Measurements from ENCODE around the gene RPTOR.

Gene RPTOR

DNA sequence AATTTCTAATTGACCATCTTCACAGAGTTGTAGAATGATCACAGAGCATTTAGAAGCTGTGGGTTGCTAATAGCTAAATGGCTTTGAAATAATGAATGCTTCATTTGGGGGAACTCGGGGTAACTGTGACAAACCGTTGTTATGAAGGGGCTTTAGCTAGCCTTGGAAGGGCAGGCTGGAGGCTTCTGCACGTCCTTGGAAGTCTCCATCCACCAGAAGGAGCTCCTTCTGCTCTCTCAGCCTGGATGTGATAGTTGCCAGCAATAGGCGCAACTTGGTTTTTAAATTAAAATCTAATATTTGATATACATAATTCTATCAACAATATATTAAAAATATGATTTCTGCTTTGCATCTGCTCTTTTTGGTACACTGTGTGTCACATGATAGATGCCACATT lies 200.5 kb downstream of the RPTOR start:
- no peak for ATAC-seq
- TF ChIP-seq, protein P1, sequence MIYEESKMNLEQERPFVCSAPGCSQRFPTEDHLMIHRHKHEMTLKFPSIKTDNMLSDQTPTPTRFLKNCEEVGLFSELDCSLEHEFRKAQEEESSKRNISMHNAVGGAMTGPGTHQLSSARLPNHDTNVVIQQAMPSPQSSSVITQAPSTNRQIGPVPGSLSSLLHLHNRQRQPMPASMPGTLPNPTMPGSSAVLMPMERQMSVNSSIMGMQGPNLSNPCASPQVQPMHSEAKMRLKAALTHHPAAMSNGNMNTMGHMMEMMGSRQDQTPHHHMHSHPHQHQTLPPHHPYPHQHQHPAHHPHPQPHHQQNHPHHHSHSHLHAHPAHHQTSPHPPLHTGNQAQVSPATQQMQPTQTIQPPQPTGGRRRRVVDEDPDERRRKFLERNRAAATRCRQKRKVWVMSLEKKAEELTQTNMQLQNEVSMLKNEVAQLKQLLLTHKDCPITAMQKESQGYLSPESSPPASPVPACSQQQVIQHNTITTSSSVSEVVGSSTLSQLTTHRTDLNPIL (CRISPR knock-in tag; IDR thresholded peaks at IDR 0.05; ENCODE audit: low read depth), result no peak
- TF ChIP-seq SNAI2 (CRISPR knock-in tag; IDR thresholded peaks at IDR 0.05) (no peak), GLIS3 (CRISPR knock-in tag; IDR thresholded peaks at IDR 0.05) (no peak), ZFP3 (CRISPR knock-in tag; IDR thresholded peaks at IDR 0.05) (no peak), ZC3H10 (CRISPR knock-in tag; IDR thresholded peaks at IDR 0.05) (no peak), TCF4 (CRISPR knock-in tag; IDR thresholded peaks at IDR 0.05; ENCODE audit: borderline replicate concordance) (no peak), BACH2 (CRISPR knock-in tag; IDR thresholded peaks at IDR 0.05; ENCODE audit: borderline replicate concordance) (no peak), ZNF70 (CRISPR knock-in tag; IDR thresholded peaks at IDR 0.05) (no peak), ZNF565 (CRISPR knock-in tag; conservative IDR thresholded peaks at IDR 0.05; ENCODE audit: low read depth) (no peak), TOX (CRISPR knock-in tag; IDR thresholded peaks at IDR 0.05; ENCODE audit: borderline replicate concordance) (no peak), PPARA (CRISPR knock-in tag; IDR thresholded peaks at IDR 0.05; ENCODE audit: borderline replicate concordance) (no peak), ZNF8 (CRISPR knock-in tag; IDR thresholded peaks at IDR 0.05) (no peak), ISL1 (CRISPR knock-in tag; IDR thresholded peaks at IDR 0.05) (no peak), CSDC2 (CRISPR knock-in tag; IDR thresholded peaks at IDR 0.05) (no peak)
- TF ChIP-seq, protein P2, sequence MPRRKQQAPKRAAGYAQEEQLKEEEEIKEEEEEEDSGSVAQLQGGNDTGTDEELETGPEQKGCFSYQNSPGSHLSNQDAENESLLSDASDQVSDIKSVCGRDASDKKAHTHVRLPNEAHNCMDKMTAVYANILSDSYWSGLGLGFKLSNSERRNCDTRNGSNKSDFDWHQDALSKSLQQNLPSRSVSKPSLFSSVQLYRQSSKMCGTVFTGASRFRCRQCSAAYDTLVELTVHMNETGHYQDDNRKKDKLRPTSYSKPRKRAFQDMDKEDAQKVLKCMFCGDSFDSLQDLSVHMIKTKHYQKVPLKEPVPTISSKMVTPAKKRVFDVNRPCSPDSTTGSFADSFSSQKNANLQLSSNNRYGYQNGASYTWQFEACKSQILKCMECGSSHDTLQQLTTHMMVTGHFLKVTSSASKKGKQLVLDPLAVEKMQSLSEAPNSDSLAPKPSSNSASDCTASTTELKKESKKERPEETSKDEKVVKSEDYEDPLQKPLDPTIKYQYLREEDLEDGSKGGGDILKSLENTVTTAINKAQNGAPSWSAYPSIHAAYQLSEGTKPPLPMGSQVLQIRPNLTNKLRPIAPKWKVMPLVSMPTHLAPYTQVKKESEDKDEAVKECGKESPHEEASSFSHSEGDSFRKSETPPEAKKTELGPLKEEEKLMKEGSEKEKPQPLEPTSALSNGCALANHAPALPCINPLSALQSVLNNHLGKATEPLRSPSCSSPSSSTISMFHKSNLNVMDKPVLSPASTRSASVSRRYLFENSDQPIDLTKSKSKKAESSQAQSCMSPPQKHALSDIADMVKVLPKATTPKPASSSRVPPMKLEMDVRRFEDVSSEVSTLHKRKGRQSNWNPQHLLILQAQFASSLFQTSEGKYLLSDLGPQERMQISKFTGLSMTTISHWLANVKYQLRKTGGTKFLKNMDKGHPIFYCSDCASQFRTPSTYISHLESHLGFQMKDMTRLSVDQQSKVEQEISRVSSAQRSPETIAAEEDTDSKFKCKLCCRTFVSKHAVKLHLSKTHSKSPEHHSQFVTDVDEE (CRISPR knock-in tag; IDR thresholded peaks at IDR 0.05), result no peak
- TF ChIP-seq, protein P3, sequence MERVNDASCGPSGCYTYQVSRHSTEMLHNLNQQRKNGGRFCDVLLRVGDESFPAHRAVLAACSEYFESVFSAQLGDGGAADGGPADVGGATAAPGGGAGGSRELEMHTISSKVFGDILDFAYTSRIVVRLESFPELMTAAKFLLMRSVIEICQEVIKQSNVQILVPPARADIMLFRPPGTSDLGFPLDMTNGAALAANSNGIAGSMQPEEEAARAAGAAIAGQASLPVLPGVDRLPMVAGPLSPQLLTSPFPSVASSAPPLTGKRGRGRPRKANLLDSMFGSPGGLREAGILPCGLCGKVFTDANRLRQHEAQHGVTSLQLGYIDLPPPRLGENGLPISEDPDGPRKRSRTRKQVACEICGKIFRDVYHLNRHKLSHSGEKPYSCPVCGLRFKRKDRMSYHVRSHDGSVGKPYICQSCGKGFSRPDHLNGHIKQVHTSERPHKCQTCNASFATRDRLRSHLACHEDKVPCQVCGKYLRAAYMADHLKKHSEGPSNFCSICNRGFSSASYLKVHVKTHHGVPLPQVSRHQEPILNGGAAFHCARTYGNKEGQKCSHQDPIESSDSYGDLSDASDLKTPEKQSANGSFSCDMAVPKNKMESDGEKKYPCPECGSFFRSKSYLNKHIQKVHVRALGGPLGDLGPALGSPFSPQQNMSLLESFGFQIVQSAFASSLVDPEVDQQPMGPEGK (CRISPR knock-in tag; IDR thresholded peaks at IDR 0.05; ENCODE audit: borderline replicate concordance), result no peak
- TF ChIP-seq, protein P4, sequence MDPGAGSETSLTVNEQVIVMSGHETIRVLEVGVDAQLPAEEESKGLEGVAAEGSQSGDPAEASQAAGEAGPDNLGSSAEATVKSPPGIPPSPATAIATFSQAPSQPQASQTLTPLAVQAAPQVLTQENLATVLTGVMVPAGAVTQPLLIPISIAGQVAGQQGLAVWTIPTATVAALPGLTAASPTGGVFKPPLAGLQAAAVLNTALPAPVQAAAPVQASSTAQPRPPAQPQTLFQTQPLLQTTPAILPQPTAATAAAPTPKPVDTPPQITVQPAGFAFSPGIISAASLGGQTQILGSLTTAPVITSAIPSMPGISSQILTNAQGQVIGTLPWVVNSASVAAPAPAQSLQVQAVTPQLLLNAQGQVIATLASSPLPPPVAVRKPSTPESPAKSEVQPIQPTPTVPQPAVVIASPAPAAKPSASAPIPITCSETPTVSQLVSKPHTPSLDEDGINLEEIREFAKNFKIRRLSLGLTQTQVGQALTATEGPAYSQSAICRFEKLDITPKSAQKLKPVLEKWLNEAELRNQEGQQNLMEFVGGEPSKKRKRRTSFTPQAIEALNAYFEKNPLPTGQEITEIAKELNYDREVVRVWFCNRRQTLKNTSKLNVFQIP (CRISPR knock-in tag; IDR thresholded peaks at IDR 0.05; ENCODE audit: borderline replicate concordance, low read depth), result no peak
- TF ChIP-seq, protein P5, sequence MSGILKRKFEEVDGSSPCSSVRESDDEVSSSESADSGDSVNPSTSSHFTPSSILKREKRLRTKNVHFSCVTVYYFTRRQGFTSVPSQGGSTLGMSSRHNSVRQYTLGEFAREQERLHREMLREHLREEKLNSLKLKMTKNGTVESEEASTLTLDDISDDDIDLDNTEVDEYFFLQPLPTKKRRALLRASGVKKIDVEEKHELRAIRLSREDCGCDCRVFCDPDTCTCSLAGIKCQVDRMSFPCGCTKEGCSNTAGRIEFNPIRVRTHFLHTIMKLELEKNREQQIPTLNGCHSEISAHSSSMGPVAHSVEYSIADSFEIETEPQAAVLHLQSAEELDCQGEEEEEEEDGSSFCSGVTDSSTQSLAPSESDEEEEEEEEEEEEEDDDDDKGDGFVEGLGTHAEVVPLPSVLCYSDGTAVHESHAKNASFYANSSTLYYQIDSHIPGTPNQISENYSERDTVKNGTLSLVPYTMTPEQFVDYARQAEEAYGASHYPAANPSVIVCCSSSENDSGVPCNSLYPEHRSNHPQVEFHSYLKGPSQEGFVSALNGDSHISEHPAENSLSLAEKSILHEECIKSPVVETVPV (CRISPR knock-in tag; IDR thresholded peaks at IDR 0.05), result no peak

DNA sequence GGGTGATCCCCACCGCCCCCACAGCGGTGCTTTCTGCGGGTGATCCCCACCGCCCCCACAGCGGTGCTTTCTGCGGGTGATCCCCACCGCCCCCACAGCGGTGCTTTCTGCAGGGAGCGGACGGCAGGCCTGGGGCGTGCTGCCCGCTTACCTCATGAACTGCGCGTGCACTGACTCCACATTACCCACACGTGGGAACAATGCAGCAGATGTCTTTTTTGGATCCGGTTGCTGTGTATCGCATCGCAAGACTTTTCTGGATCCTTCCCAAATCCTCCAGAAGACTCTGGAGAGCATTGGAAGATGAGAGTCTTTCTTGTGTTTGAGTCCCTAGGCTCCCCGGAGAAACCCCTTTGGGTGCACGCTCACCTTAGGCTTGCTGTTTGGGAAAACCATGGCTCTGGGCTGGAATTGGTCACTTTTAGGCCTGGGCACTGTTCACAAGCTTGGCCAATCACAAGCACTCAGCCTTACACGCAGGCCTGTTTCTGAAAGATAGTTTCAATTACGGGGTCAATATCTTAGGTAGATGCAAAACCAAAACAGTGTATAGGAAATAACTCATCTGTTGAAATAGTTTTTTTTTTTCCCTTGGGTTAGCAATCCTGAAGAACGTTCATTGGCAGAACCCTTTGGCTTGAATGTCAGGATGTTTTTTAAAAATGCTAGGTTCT lies 201.8 kb downstream of the RPTOR start:
- no peak for ATAC-seq
- TF ChIP-seq ZNF70 (CRISPR knock-in tag; IDR thresholded peaks at IDR 0.05) (no peak), ESRRG (CRISPR knock-in tag; IDR thresholded peaks at IDR 0.05) (no peak), ZNF8 (CRISPR knock-in tag; IDR thresholded peaks at IDR 0.05) (no peak), ZC3H10 (CRISPR knock-in tag; IDR thresholded peaks at IDR 0.05) (no peak), CSDC2 (CRISPR knock-in tag; IDR thresholded peaks at IDR 0.05) (no peak), GLIS3 (CRISPR knock-in tag; IDR thresholded peaks at IDR 0.05) (no peak), ARNTL (CRISPR knock-in tag; IDR thresholded peaks at IDR 0.05; ENCODE audit: borderline replicate concordance, low read depth) (no peak), ISL1 (CRISPR knock-in tag; IDR thresholded peaks at IDR 0.05) (no peak), BACH2 (CRISPR knock-in tag; IDR thresholded peaks at IDR 0.05; ENCODE audit: borderline replicate concordance) (no peak)
- TF ChIP-seq, protein P2 (CRISPR knock-in tag; IDR thresholded peaks at IDR 0.05), result no peak
- TF ChIP-seq, protein P1 (CRISPR knock-in tag; IDR thresholded peaks at IDR 0.05; ENCODE audit: low read depth), result no peak
- TF ChIP-seq, protein P4 (CRISPR knock-in tag; IDR thresholded peaks at IDR 0.05; ENCODE audit: borderline replicate concordance, low read depth), result no peak
- TF ChIP-seq, protein P3 (CRISPR knock-in tag; IDR thresholded peaks at IDR 0.05; ENCODE audit: borderline replicate concordance), result no peak

Measured in SK-N-SH treated with all-trans-retinoic acid at 6 μM for 48 hours (cell line).